Suppressor macrophage treated with lipopolysaccharide for 4 hours (primary cell): Measurements from ENCODE around the gene NUP205.
"Not testable (repeated sequence)": the region's sequence is repeated elsewhere in the genome, so short reads cannot be mapped to it uniquely, and the experiment has no call there.

Experiments
- DNase-seq: peaks from one replicate; pipeline ENCODE4 v3.0.0-alpha.2; 2020

Gene NUP205

GRCh38 chr7:135634191-135634878 is 76.6 kb downstream of the NUP205 start:
- no peak for DNase-seq

DNA sequence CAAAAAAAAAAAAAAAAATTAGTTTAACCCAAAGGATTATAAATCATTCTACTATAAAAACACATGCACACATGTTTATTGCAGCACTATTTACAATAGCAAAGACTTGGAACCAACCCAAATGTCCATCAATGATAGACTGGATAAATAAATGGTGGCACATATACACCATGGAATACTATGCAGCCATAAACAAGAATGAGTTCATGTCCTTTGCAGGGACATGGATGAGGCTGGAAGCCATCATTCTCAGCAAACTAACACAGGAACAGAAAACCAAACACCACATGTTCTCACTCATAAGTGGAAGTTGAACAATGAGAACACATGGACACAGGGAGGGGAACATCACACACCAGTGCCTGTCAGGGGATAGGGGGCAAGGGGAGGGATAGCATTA is 82.0 kb downstream of the NUP205 start:
- DNase-seq, result not testable (repeated sequence)

DNA sequence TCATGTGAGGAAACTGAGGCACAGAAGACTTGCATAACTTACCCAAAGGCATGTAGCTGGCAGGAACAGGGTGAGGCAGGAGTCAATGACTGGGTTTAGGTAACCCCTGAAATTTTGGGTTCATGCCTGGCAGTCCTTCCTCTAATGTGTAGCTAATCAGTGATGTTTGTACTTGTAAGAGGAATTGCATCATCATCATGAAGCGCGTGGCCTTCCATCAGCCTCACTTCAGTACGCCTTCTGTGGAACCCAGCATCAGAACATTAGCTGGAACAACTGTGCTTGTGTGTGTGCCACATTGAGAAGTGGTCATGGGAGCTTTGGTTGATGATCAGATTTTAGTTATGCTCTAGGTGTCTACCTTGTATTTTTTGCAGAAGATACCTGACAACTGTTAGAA is 86.4 kb downstream of the NUP205 start:
- no peak for DNase-seq

DNA sequence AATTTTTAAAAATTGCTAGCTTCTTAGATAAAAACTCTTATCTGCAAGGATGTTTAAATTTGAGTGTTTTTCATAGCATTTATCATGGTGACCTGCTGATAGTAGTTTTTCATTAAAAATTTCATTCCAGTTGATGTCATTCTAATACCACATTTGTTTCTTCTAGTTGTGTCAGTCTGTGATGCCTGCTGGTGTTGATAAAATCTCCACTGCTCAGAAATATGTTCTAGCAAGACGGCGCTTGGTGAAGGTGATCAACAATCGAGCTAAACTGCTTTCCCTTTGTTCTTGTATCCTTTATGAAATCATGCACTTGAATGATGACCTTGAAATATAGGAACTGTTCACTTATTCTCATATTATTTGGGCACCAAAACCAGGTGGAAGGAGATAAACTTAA is 87.0 kb downstream of the NUP205 start:
- no peak for DNase-seq

DNA sequence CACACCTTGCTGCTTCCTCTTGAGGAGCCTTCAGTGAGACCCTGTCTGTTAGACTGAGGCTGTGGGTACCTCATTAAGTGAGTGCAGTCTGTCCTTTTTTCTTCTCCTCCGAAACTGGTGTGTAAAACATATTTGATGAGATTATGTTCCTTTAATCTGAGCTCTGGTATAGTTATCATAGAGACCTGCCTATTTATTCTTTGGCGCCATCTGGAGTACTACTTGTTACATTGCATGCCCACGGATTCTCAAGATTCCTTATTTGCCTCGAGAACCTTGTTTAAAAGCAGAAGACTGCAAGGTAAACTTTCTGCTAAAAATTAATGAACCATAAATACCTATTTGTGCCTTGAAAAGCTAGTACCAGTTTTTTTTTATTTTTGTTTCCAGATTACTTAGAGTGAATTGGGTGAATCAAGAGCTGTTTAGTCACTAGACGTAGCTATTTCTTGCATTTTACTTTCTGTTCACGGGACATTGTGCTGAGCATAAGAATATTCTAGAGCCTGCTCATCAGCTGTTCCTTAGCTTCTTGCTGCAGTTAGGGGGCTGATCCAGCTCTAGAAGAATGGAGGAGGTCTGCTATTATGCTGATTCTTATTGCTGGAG is 87.7 kb downstream of the NUP205 start:
- peak; percentile 53 for DNase-seq

DNA sequence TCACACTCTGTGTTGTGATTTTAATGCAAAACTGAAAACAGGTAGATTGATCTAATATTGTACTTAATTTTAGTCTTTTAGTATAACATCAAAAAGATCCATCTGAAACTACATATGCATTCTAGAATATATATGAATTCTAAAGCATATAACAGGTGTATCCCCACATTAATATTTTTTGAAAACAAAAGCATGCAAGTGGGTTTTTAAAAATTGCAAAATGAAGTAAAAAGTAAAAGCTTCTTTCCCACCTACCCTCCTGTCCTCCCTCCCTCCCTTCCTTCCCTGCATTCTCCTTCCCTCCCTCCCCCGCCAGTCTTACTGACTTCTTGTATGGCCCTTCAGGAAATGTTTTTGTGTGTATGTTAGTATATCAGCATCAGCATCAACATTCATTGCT is 90.0 kb downstream of the NUP205 start:
- no peak for DNase-seq

DNA sequence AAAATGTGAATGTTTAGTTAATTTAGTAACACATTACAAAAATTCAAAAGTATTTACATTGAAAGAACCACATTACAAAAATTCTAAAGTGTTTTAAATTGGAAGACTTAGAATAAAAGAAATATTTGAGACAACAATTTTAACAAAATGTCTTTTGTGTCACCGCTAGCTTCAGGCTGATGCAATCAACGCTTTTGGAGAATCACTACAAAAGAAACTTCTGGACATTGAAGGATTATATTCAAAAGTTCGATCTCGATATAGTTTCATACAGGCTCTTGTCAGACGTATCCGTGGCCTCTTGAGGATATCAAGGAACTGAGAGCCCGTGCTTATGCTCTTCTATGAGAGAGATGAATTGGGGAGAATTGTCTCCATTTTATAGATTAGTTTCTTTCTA is 90.5 kb downstream of the NUP205 start:
- no peak for DNase-seq

- DNase-seq, result peak; percentile 82
Observed at GRCh38 chr7:135650831-135651573, 93.3 kb downstream of the NUP205 start.

- no peak for DNase-seq
Observed at GRCh38 chr7:135653340-135654080, 95.8 kb downstream of the NUP205 start.

DNA sequence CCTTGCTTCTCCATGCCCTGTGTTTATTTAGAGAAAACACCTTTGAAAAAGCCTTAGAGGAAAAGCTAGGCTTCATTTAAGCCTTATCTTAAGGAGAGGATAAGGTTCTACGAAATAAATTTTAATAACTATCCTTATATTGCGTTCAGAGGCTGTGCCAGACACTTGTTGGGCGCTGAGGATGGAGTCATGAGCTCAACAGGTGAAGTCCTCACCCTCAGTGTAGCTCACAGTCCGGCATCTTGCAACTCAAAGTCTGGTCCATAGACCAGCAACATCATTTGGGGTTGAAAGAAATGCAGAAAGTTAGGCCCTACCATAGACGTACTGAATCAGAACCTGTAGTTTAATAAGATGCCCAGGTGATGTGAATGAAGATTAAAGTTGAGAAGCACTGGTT is 100.8 kb downstream of the NUP205 start:
- DNase-seq, result no peak

DNA sequence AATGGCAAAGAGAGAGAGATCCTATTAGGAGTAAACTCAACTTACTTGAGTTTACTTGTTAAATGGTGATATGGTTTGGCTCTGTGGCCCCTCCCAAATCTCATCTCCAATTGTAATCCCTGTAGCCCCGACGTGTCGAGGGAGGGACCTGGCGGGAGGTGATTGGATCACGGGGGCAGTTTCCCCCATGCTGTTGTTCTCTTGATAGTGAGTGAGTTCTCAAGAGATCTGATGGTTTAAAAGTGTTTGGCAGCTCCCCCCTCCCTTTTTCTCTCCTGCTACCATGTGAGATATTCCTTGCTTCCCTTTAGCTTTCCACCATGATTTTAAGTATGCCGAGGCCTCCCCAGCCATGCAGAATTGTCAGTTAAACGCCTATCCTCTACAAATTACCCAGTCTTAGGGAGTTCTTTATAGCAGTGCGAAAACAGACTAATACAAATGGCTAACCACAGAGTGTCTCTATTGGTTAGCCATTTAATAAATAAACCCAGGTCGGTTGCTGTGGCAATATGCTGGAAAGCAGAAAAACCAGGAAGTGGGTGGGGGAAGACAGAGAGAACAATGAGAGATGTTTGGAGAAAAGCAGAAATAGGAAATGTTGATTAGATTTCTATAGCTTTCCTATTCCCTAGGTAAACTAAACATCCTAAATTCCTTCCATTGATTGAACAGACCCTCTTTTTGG is 101.6 kb downstream of the NUP205 start:
- peak; percentile 42 for DNase-seq

DNA sequence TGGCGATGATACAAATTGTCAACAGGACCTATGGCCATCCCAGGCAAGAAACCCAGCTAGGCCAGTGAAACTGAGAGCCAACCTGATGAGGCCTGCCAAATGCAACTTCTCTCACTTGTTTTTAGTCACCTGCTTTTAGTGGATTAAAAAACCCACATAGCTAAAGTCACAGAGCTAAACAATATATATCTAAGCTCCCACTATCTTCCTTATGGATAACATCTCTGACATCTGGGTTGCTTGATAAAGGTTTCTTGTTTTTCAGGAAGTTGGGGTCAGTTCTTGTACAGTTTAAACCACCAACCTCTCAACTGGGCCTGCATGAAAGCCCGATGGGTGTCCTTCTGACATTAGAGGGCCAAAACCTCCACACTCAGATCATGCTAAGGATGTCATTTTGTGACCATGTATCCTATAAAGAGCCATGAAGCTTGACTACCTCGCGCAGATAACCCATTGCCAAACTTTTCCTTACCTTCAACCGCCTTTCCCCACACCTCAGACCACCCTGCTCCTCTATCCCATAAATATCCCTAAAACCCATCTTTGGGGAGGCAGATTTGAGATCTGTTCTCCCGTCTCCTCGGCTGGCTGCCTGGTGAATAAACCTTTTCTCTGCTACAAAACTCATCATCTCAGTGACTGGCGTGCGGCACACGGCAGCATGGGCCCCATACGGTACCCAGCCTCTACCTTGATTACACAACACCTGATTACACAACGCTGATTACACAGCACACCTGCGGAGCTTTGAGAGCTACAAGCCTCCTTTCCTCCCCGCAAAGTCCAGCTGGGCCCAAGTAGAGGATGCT is 103.8 kb downstream of the NUP205 start:
- no peak for DNase-seq

GRCh38 chr7:135662123-135662372 is 104.3 kb downstream of the NUP205 start:
- DNase-seq, result no peak

DNA sequence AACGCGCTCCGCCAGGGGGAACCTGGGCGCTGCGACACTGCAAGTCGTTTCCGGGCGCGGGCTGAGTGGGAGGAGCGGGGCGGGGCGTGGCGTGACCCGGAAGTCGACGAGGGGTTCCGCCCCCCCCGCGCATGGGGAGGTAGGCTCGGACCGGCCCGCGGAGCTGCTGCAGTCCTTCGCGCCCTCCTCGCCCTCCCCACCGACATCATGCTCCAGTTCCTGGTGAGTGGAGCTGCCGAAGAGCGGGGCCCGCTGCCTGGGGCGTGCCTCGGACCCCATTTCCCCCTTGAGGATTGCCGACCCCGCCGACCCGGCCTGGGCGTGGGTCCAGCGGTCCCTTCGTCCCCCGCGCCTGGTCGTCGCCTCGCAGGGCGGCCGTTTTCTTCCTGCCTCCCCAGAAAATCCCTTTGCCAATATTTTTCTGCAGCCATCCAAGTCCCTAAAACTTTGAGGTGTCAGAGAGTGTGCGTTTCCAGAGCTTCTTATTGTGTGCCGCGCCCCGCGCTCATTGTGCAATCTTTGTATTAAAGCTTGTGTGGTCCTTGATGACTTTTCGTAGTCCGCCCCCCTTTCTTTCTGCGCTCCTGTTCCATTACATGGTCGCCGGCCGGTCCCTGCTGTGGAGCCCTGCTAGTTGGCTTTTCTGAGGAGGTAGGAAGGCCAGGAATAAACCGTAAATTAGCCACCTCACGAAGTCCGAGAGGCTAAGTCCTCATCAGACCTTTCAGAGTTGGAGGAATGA is 104.8 kb downstream of the NUP205 start, which contains the start of gene STMP1:
Gene STMP1 (plus strand): TSS at position 142 of the 742 bp plus-strand sequence.
- peak; percentile 99 for DNase-seq

DNA sequence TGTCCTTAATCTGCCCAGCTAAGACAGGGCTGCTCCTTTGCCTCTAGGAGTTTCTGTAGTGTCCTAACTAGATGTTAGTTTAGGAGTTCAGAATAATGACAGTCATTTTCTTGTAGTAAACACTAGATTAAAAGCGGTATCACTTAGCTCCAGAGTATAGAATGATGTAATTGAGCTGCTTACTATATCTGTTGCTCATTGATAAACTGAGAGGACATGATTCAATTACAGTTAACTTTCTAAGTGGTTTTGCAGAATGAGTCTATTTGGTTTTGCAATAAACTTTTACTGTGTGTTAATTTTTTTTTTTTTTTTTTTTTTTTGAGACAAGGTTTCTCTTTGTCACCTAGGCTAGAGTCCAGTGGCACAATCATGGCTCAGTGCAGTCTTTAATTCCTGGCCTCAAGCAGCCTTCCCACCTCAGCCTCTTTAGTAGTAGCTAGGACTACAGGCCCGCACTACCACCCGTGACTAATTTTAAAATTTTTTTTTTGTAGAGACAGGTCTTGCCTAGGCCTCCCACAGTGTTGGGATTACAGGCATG is 106.4 kb downstream of the NUP205 start:
- peak; percentile 69 for DNase-seq

GRCh38 chr7:135665042-135665441 is 107.3 kb downstream of the NUP205 start:
- no peak for DNase-seq

DNA sequence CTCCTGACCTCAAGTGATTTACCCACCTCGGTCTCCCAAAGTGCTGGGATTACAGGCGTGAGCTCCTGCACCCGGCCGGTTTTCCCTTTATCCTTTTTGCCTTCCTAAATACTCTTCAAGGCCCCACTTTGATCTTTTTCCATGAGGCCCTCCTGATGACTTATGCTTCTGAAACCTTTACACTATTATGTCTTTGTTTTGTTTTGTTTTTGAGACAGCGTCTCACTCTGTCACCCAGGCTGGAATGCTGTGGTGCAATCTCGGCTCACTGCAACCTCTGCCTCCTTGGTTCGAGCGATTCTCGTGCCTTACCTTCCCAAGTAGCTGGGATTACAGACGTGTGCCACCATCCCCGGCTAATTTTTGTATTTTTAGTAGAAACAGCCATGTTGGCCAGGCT is 108.4 kb downstream of the NUP205 start:
- no peak for DNase-seq

- DNase-seq, result peak; percentile 90
Observed at GRCh38 chr7:135666846-135667245, 109.1 kb downstream of the NUP205 start.

GRCh38 chr7:135667626-135668025 is 109.9 kb downstream of the NUP205 start:
- DNase-seq, result not testable (repeated sequence)

DNA sequence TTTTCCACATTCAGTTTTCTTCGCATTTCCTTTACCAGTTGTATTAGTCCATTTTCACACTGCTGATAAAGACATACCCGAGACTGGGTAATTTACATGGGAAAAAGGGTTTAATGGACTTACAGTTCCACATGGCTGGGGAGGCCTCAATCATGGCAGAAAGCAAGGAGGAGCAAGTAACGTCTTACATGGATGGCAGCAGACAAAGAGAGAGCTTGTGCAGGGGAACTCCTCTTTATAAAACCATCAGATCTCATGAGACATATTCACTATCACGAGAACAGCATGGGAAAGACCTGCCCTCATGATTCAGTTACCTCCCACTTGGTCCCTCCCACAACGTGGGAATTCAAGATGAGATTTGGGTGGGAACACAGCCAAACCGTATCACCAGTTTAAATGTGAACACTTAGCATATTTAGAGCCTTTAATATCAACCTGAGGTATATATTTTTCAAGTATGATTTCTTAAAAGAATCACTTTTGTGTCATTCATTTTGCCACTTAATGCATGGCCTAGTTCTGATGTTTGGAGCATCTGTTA is 111.2 kb downstream of the NUP205 start:
- not testable (repeated sequence) for DNase-seq

DNA sequence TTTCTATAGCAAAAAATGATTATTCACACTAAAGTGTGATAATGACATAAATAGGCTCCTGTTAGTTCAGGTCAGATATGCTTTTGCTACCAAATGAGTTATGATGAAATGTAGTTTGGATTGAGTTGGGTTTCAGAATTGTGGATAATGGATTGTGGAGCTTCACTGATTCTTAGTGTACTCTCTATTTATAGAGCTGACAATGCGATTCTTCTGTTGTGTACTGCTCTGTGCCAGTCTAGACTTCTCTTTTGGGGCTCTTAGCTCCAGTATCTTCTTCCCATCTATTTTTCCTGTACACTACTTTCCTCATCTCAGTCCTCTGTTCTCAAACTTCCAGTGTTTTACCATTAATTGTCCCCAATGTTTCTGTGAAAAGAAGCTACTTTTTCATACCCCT is 112.1 kb downstream of the NUP205 start:
- DNase-seq, result no peak
